ENCODE measurements around the gene FGD2. TPM values are rescaled to one million over a fixed set of nuclear protein-coding genes. Genes with fewer than 3 reads are reported as not detected.

FGD2 gene
- total and polyA plus RNA-seq, 9 of the 15 experiments (the other 6 are each of a cell fraction or from before 2014, with no cell fraction given): 0.09 TPM; not detected in 8

DNA sequence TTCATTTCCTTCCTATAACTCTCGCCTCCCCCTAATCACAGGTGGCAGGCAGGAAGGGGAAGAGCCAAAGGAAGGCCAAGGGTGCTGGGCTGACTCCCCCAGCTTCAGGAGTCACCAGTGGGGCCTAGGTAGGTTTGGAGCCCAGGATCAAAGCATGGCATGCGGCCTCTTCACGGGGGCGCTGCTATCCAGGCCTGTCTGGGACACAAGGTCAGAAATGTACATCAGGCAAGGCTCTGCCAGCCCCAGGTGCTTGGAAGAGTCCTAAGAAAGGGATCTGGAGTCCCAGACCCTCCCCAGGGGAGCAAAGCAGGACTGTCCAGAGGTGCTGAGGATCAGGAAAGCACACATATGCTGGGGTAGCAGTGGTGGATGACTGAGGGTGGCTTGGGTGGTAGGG is 40.5 kb upstream of the FGD2 start:
- Histone ChIP-seq H3K79me2 (ENCODE audit: control insufficient read depth, insufficient read depth, low read length) (no peaks in the 10 kb centered on the region), H3K4me3 (no peak overlapping the region), H3K4me2 (ENCODE audit: insufficient read depth, low read length) (no peak overlapping the region), H3K4me1 (replicated peaks in 1 of 2; ENCODE audit: control insufficient read depth in 2 of 2, insufficient read depth in 2 of 2, low read length in 2 of 2) (peaks cover 17 to 44% of the 10 kb centered on the region in 2 experiments; a peak in 4 of 5 replicates), H3K27me3 (ENCODE audit: control insufficient read depth in 2 of 2, insufficient read depth in 2 of 2, low read length in 2 of 2) (peaks cover 0 to 4% of the 10 kb centered on the region in 2 experiments; a peak in 1 of 5 replicates), H3K36me3 (ENCODE audit: control insufficient read depth, insufficient read depth, low read length) (peaks cover 28% of the 10 kb centered on the region), H3K27ac (ENCODE audit: extremely low read depth, low read depth, low read length) (no peak overlapping the region), H3K9ac (ENCODE audit: insufficient read depth in 1 of 2, low read depth in 2 of 2, low read length in 2 of 2) (peak overlapping the region in 1 of 2 experiments; percentile 56; a peak in 1 of 4 replicates), H3K9me3 (replicated peaks; ENCODE audit: control insufficient read depth, insufficient read depth, low read depth, low read length) (no peaks in the 10 kb centered on the region), H4K20me1 (replicated peaks; ENCODE audit: control insufficient read depth, insufficient read depth, low read length) (peaks cover 16% of the 10 kb centered on the region; the same call in 1 of the 2 replicates), H3K9me1 (ENCODE audit: control insufficient read depth, insufficient read depth, low read length) (no peaks in the 10 kb centered on the region), H2AFZ (ENCODE audit: low read depth, low read length) (no peak overlapping the region)
- in situ Hi-C loops (cut with MboI) (no loop called here), intact Hi-C loops (cut with micrococcal nuclease) (no loop called here)
- WGBS (ENCODE audit: insufficient coverage, low coverage, missing lambda C conversion rate): 77% methylated on average over 4 of the region's 4 CpGs
- TF ChIP-seq NR4A1 (CRISPR knock-in tag; IDR thresholded peaks at IDR 0.05) (no peak), NR4A1 (tag; IDR thresholded peaks at IDR 0.05) (no peak)
- ChIA-PET POLR2A (interaction anchor here (0.9 to 1.3 kb wide), 3 partner anchors 9 to 13 kb away, joined by 3 read pairs; no protein-coding TSS in a partner anchor), CTCF (ENCODE audit: low intra/inter-chr PET ratio) (no interaction called here)
- no peak for FAIRE-seq
- BruUV-seq (replicated peaks): no TSS peak
- no peak for DNase-seq (ENCODE audit: extremely low read depth in 1 of 4, low spot score in 3 of 4)
- ATAC-seq: no peak

DNA sequence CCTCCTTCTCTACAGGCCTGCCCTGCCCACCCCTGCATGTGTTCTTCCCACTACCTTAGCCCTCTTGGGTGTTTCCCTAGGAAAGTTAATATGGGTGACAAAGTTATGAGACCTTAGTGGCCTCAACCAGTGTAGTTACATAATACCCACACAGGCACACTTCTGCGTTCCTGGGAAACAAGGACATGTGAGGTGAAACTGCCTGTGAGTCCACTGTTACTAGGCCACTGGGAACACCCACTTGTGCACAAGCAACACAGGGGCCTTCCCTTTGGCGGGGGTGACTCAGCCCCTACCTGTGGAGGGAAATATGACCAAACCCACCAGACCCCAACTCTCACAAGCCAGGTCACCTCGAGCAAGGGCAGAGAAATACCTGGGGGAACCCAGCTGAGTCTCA is 38.2 kb upstream of the FGD2 start:
- peaks cover 0 to 24% of the 10 kb centered on the region in 2 experiments; a peak in 2 of 5 replicates for H3K4me1 ChIP-seq (replicated peaks in 1 of 2; ENCODE audit: control insufficient read depth in 2 of 2, insufficient read depth in 2 of 2, low read length in 2 of 2)
- FAIRE-seq (no peak), ATAC-seq (no peak; the same call in 2 of the 3 replicates), DNase-seq (ENCODE audit: extremely low read depth in 1 of 4, low spot score in 3 of 4) (no peak)
- in situ Hi-C loops (cut with MboI) (no loop called here), intact Hi-C loops (cut with micrococcal nuclease) (no loop called here)
- peaks cover 3% of the 10 kb centered on the region; the same call in 1 of the 2 replicates for H4K20me1 ChIP-seq (replicated peaks; ENCODE audit: control insufficient read depth, insufficient read depth, low read length)
- H3K27me3 ChIP-seq (ENCODE audit: control insufficient read depth in 2 of 2, insufficient read depth in 2 of 2, low read length in 2 of 2): peaks cover 0 to 4% of the 10 kb centered on the region in 2 experiments; a peak in 1 of 5 replicates
- no peak overlapping the region for H3K9ac ChIP-seq (ENCODE audit: insufficient read depth in 1 of 2, low read depth in 2 of 2, low read length in 2 of 2)
- no peaks in the 10 kb centered on the region for H3K9me1 ChIP-seq (ENCODE audit: control insufficient read depth, insufficient read depth, low read length)
- no peak overlapping the region for H2AFZ ChIP-seq (ENCODE audit: low read depth, low read length)
- H3K79me2 ChIP-seq (ENCODE audit: control insufficient read depth, insufficient read depth, low read length): no peaks in the 10 kb centered on the region
- H3K36me3 ChIP-seq (ENCODE audit: control insufficient read depth, insufficient read depth, low read length): peaks cover 52% of the 10 kb centered on the region
- no TSS peak for BruUV-seq (replicated peaks)
- H3K4me3 ChIP-seq: no peak overlapping the region
- H3K4me2 ChIP-seq (ENCODE audit: insufficient read depth, low read length): no peak overlapping the region
- no peak overlapping the region for H3K27ac ChIP-seq (ENCODE audit: extremely low read depth, low read depth, low read length)
- WGBS (ENCODE audit: insufficient coverage, low coverage, missing lambda C conversion rate): 77% methylated on average over 3 of the region's 3 CpGs
- no peaks in the 10 kb centered on the region for H3K9me3 ChIP-seq (replicated peaks; ENCODE audit: control insufficient read depth, insufficient read depth, low read depth, low read length)
- TF ChIP-seq, protein P1, sequence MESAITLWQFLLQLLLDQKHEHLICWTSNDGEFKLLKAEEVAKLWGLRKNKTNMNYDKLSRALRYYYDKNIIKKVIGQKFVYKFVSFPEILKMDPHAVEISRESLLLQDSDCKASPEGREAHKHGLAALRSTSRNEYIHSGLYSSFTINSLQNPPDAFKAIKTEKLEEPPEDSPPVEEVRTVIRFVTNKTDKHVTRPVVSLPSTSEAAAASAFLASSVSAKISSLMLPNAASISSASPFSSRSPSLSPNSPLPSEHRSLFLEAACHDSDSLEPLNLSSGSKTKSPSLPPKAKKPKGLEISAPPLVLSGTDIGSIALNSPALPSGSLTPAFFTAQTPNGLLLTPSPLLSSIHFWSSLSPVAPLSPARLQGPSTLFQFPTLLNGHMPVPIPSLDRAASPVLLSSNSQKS (CRISPR knock-in tag; IDR thresholded peaks at IDR 0.05): no peak
- TF ChIP-seq, protein P2, sequence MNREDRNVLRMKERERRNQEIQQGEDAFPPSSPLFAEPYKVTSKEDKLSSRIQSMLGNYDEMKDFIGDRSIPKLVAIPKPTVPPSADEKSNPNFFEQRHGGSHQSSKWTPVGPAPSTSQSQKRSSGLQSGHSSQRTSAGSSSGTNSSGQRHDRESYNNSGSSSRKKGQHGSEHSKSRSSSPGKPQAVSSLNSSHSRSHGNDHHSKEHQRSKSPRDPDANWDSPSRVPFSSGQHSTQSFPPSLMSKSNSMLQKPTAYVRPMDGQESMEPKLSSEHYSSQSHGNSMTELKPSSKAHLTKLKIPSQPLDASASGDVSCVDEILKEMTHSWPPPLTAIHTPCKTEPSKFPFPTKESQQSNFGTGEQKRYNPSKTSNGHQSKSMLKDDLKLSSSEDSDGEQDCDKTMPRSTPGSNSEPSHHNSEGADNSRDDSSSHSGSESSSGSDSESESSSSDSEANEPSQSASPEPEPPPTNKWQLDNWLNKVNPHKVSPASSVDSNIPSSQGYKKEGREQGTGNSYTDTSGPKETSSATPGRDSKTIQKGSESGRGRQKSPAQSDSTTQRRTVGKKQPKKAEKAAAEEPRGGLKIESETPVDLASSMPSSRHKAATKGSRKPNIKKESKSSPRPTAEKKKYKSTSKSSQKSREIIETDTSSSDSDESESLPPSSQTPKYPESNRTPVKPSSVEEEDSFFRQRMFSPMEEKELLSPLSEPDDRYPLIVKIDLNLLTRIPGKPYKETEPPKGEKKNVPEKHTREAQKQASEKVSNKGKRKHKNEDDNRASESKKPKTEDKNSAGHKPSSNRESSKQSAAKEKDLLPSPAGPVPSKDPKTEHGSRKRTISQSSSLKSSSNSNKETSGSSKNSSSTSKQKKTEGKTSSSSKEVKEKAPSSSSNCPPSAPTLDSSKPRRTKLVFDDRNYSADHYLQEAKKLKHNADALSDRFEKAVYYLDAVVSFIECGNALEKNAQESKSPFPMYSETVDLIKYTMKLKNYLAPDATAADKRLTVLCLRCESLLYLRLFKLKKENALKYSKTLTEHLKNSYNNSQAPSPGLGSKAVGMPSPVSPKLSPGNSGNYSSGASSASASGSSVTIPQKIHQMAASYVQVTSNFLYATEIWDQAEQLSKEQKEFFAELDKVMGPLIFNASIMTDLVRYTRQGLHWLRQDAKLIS (CRISPR knock-in tag; IDR thresholded peaks at IDR 0.05): no peak
- no peak for TF ChIP-seq RUNX1 (IDR thresholded peaks at IDR 0.05; ENCODE audit: low read depth)
- 0 out of 2 replicates have a peak, but pooled peaks have one; percentile 1 for TF ChIP-seq PML (IDR thresholded peaks at IDR 0.05; ENCODE audit: low read length)
- 0 out of 2 replicates have a peak, but pooled peaks have one; percentile 40 for TF ChIP-seq SUPT5H (IDR thresholded peaks at IDR 0.05)
- no peak for TF ChIP-seq GABPB1 (CRISPR knock-in tag; IDR thresholded peaks at IDR 0.05)
- TF ChIP-seq TAF1 (IDR thresholded peaks at IDR 0.05; ENCODE audit: control insufficient read depth, extremely low read depth, insufficient read depth, low read length, severe bottlenecking): no peak
- no peak for TF ChIP-seq ZKSCAN3 (CRISPR knock-in tag; IDR thresholded peaks at IDR 0.05)
- ChIA-PET POLR2A (interaction anchor here (0.9 to 1.9 kb wide), 3 partner anchors 12 to 19 kb away, joined by 3 to 13 read pairs (median 6); partner anchors contain the start of genes MTCH1 and PI16), CTCF (ENCODE audit: low intra/inter-chr PET ratio) (no interaction called here)
